OCI-LY1 (cell line): ENCODE results near the gene CFD.

Source experiments
- H2AFZ ChIP-seq: fragments of 200-600 bp; sonication (generic), shearing (Covaris generic); 2 replicates; pipeline ENCODE4 v1.6.0; 2014; ENCODE audit warnings: antibody characterized with exemption, mild to moderate bottlenecking, low read length
- H3F3A ChIP-seq: fragments of 200-600 bp; sonication (generic), shearing (Covaris generic); 2 replicates; pipeline ENCODE4 v1.6.0; 2014; ENCODE audit warnings: mild to moderate bottlenecking, antibody characterized with exemption, low read length, moderate library complexity; ENCODE audit not compliant: insufficient read depth
- H3K27ac ChIP-seq: fragments of 200-600 bp; sonication (generic); 2 replicates; pipeline ENCODE4 v1.5.1; 2014; ENCODE audit warnings: low read length, mixed run types, mild to moderate bottlenecking, low read depth; ENCODE audit not compliant: poor library complexity, severe bottlenecking
- H3K27me3 ChIP-seq: fragments of 200-600 bp; sonication (generic); 2 replicates; pipeline ENCODE4 v1.6.0; 2014; ENCODE audit warnings: antibody characterized with exemption, mild to moderate bottlenecking, low read length, moderate library complexity; ENCODE audit not compliant: insufficient read depth
- H3K36me3 ChIP-seq: fragments of 200-600 bp; sonication (generic); 2 replicates; pipeline ENCODE4 v1.6.1; 2014; ENCODE audit warnings: mild to moderate bottlenecking, antibody characterized with exemption, low read length, moderate library complexity, mixed read lengths; ENCODE audit not compliant: insufficient read depth
- H3K4me1 ChIP-seq: fragments of 200-600 bp; sonication (generic); 2 replicates; pipeline ENCODE4 v1.5.1; 2014; ENCODE audit warnings: mild to moderate bottlenecking, low read length, moderate library complexity; ENCODE audit not compliant: insufficient read depth, severe bottlenecking
- H3K4me2 ChIP-seq: fragments of 200-600 bp; sonication (generic), shearing (Covaris generic); 2 replicates; pipeline ENCODE4 v1.6.1; 2014; ENCODE audit warnings: low read length
- H3K4me3 ChIP-seq: fragments of 200-600 bp; sonication (generic); 2 replicates; pipeline ENCODE4 v1.5.1; 2014; ENCODE audit warnings: low read length, low read depth, mild to moderate bottlenecking, mixed read lengths; ENCODE audit not compliant: poor library complexity, severe bottlenecking
- H3K79me2 ChIP-seq: fragments of 200-600 bp; shearing (Covaris generic); 2 replicates; pipeline ENCODE4 v1.6.1; 2016; ENCODE audit warnings: mixed run types, low read length, mixed read lengths; ENCODE audit not compliant: insufficient read depth
- H3K9ac ChIP-seq: fragments of 200-600 bp; sonication (generic), shearing (Covaris generic); 2 replicates; pipeline ENCODE4 v1.6.1; 2014; ENCODE audit warnings: mild to moderate bottlenecking, low read length, mixed read lengths
- H3K9me2 ChIP-seq: fragments of 200-600 bp; sonication (generic), shearing (Covaris generic); 2 replicates; pipeline ENCODE4 v1.6.1; 2014; ENCODE audit warnings: low read depth, mild to moderate bottlenecking, low read length, mixed read lengths
- H3K9me3 ChIP-seq: fragments of 200-600 bp; shearing (Covaris generic); 2 replicates; pipeline ENCODE4 v1.6.1; 2014; ENCODE audit warnings: low read length, mixed read lengths
- H4K20me1 ChIP-seq: fragments of 200-600 bp; sonication (generic), shearing (Covaris generic); 2 replicates; pipeline ENCODE4 v1.6.0; 2016; ENCODE audit warnings: mild to moderate bottlenecking, low read length; ENCODE audit not compliant: insufficient read depth
- CTCF ChIP-seq: fragments of 200-600 bp; sonication (generic), shearing (Covaris generic); IDR thresholded peaks from 2 replicates; pipeline ENCODE4 v1.5.1; 2017; ENCODE audit warnings: mild to moderate bottlenecking, antibody characterized with exemption, low read length, moderate library complexity, mixed read lengths
- EZH2 ChIP-seq: fragments of 200-600 bp; sonication (generic), shearing (Covaris generic); IDR thresholded peaks from 2 replicates; pipeline ENCODE4 v1.8.0; 2017; ENCODE audit warnings: borderline replicate concordance, mixed run types, mild to moderate bottlenecking, antibody characterized with exemption, low read length, moderate library complexity, mixed read lengths

Gene CFD

GRCh38 chr19:892243-892893 is 32.9 kb downstream of the CFD start:
- Histone ChIP-seq H3K4me1 (peaks cover 14% of the 10 kb centered on the region), H3K27me3 (no peaks in the 10 kb centered on the region), H4K20me1 (no peaks in the 10 kb centered on the region), H3K9ac (peak overlapping the region; percentile 92), H3K4me3 (peak overlapping the region; percentile 76), H3K9me3 (no peaks in the 10 kb centered on the region), H3K4me2 (peak overlapping the region; percentile 64), H3F3A (peaks cover 4% of the 10 kb centered on the region; the same call in 1 of the 2 replicates), H3K9me2 (no peaks in the 10 kb centered on the region), H2AFZ (no peak overlapping the region), H3K27ac (peak overlapping the region; percentile 80), H3K36me3 (peaks cover 21% of the 10 kb centered on the region), H3K79me2 (no peaks in the 10 kb centered on the region)
- TF ChIP-seq CTCF (no peak), EZH2 (no peak)

GRCh38 chr19:892894-893689 is 33.6 kb downstream of the CFD start, which contains the start of the genes MED16 and RNU6-9:
TSS of gene MED16 (minus strand) at chr19:893187. CDS start at chr19:891131, 2,056 bp downstream.
TSS of gene RNU6-9 (plus strand) at chr19:893484.
- Histone ChIP-seq H2AFZ (no peak within 1 kb of the TSS), H3K4me1 (peaks cover 13% of the 10 kb centered on the region), H3K9me2 (no peaks in the 10 kb centered on the region), H3K27me3 (no peaks in the 10 kb centered on the region), H3K27ac (peak within 1 kb of the TSS; percentile 80), H3K4me3 (peak within 1 kb of the TSS; percentile 76), H3K4me2 (peak within 1 kb of the TSS; percentile 64), H3K9me3 (no peaks in the 10 kb centered on the region), H3F3A (peaks cover 4% of the 10 kb centered on the region; the same call in 1 of the 2 replicates), H3K36me3 (peaks cover 26% of the 10 kb centered on the region), H3K9ac (peak within 1 kb of the TSS; percentile 92), H4K20me1 (no peaks in the 10 kb centered on the region), H3K79me2 (no peaks in the 10 kb centered on the region)
- no peak for TF ChIP-seq CTCF
- TF ChIP-seq EZH2, result no peak

- Histone ChIP-seq H3K9me3 (no peaks in the 10 kb centered on the region), H3K4me2 (no peak overlapping the region), H4K20me1 (no peaks in the 10 kb centered on the region), H2AFZ (no peak overlapping the region), H3K9me2 (no peaks in the 10 kb centered on the region), H3K4me3 (no peak overlapping the region), H3K27ac (no peak overlapping the region), H3K4me1 (peaks cover 25% of the 10 kb centered on the region), H3K9ac (no peak overlapping the region), H3K27me3 (no peaks in the 10 kb centered on the region), H3K36me3 (peaks cover 28% of the 10 kb centered on the region), H3K79me2 (no peaks in the 10 kb centered on the region), H3F3A (no peaks in the 10 kb centered on the region; the same call in 1 of the 2 replicates)
- TF ChIP-seq CTCF (no peak), EZH2 (no peak)
These were observed 37.0 kb downstream of the CFD start for GRCh38 chr19:896434-896833.
